NCI-H69 (cell line): Measurements from ENCODE around the gene MBP.

Source experiments
- DNase-seq: peaks from one replicate; lab custom pipeline; 2025; lab: John Stamatoyannopoulos, UW

MBP gene

GRCh38 chr18:77082316-77082955 lies 50.1 kb downstream of the MBP start:
- no peak for DNase-seq

DNA sequence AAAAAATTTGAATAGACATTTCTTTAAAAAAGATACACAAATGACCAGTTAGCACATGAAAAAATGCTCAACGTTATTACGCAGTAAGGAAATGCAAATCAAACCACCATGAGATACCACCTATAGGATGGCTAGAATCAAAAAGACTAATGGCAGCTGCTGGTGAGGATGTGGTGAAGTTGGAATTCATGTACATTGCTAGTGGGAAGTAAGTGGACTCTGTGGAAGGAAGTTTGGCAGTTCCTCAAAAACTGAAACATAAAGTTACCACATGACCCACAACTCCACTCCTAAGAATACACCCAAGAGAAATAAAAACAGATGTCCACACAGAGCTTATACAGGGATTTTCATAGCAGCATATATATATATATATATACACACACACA lies 51.2 kb downstream of the MBP start:
- DNase-seq: no peak

DNA sequence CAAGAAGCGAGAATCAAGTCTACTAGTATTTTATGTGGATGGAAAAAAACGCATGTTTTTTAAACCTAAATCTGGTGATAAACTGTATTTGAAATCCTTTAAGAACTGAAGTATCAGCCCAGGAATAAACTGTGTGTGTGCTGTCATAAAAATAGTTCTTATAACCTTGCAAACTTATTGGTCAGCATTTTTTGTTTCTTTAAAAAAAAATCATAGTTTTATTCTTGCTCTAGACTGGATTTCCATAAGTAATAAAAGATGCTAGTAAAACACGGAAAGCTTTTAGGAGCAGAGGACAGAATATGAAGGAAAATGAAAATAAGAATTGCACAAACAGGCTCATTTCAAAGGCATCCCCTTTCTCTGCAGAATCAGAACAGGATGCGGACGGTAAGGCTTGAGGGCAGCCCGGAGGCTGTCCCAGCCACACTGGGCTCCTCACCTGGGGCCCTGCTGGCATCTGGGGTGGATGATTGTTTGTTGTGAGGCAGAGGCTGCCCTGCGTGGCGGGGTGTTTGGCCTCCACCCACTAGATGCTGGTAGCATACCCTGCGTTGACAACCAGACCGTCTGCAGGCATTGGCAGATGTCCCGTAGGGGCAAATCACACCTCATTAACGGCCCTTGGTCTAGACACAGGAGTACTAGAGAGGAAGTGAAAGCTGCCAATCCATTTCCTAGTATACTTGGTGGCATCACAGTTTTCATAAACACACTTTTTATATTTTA lies 52.5 kb downstream of the MBP start:
- peak; percentile 60 for DNase-seq

- no peak for DNase-seq
Observed at GRCh38 chr18:77079088-77079487, 53.5 kb downstream of the MBP start.

GRCh38 chr18:77078690-77079070 lies 53.9 kb downstream of the MBP start:
- no peak for DNase-seq

- no peak for DNase-seq
Observed at GRCh38 chr18:77077941-77078689, 54.5 kb downstream of the MBP start.

DNA sequence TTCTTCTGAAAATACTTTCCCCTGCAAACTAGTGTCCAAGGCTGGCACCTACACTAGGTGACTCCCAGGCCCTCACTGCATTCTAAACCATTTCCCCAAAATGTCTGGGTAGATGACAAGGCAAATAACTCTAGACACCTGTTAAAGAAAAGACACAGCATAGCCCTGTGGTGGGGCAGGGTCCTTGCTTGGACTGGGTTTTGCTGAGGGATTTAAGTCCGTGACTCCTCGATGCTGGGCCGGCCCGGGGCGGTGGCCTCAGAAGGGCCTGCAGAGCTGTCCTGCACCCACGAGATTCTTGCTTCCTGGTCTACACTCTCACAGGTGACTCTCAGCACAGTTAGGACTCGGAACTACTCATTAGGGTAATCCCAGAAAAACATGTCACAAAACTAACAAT lies 55.2 kb downstream of the MBP start:
- DNase-seq: no peak

GRCh38 chr18:77076111-77076510 lies 56.5 kb downstream of the MBP start:
- no peak for DNase-seq

GRCh38 chr18:77074431-77074830 lies 58.2 kb downstream of the MBP start:
- no peak for DNase-seq

DNA sequence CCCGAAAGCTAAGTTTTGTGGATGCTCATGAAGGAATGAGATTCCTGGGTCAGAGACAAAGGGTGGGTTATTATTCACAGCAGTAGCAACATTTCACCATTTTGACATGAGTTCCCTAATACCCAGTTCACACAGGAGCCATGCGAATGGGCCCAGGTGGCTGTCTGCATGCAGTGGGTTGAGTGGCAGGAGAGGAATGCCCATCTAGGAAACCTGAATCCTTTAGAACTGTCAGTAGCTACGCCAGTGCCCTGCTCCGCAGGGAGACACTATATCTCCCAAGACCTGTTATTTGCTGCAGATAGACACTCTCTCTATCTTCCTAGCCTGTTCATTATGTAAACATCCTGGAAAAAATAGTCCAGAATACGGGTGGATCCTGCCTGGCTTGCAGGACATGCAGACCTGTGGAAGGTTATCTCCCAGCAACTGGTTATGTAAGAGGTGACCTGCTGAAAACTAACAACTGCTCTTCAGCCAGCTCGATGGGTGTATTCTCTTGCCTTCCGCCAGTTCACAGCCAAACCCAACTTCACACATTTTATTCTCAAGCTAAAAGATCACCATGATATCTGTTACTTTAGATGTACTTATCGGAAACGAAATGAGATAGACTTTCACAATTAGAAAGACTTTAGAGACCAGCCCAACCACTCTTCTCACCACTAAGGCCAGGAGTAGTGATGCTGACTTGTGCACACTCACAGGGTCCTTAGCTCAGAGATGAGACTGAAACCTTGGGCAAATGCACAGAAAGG lies 59.1 kb downstream of the MBP start:
- DNase-seq: no peak

DNA sequence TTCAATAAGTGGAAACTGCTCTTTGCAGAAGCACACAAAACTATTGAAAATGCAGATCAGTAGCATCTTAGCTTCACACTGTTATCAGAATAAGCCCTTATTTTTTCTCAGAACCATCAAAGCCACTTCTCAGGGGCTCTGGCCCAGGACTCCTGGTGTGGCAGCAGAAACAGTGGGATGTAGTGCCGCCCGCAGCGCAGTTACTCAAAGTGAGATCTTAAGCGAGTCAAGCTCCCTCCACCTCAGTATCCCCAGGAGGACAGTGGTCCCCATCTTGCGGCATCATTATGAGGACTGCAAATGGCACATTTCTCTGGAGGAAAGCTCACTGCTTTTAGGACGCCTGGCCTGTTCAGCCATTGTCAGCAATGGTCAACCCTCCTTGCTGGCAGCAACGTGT lies 60.0 kb downstream of the MBP start:
- no peak for DNase-seq

DNA sequence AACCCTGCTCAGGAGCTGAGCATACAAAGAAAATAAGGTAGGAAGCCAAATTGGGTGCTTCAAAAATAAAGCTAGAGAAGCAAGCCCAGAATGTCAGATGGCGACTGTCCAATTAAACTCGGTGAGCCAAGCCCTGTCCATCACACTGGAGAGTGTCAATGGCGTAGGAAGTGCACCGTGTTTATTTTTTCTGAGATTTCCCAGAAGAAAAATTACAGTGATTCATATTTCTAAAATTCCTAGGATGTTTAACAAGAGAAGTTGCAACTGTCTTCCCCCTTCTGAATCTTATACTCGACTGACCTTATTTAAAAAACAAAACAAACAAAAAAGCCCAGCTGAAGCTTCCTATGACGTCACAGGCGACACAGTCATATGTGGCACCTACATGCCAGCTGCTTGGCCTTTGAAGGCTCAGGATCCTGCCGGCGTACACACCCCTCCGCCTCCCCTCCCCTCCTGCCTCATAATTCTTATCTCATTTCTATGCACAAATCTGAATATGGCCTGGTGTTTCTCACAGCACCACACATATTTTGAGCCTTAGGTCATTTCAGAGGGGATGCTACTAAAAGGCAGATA lies 60.8 kb downstream of the MBP start:
- DNase-seq: peak; percentile 26

DNA sequence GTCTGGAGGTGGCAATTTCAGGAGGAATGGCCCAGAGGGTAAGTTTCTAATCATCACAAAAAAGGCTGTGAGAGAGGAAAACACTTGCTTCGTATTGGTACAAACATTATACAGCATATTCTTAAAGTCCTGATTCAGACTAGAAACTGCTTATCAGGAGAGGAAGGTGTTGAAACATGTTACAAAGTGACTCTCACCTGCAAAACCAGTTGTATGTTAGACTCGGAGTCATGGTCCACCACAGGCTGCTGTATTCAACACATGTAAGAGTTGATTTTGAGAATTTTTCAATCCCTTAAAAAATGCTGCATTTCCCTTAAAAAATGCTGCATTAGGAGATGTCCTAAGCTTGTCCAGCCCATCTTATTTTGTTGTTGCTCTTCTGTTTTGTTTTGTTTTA lies 61.5 kb downstream of the MBP start:
- no peak for DNase-seq

GRCh38 chr18:77070627-77071026 lies 62.0 kb downstream of the MBP start:
- no peak for DNase-seq

DNA sequence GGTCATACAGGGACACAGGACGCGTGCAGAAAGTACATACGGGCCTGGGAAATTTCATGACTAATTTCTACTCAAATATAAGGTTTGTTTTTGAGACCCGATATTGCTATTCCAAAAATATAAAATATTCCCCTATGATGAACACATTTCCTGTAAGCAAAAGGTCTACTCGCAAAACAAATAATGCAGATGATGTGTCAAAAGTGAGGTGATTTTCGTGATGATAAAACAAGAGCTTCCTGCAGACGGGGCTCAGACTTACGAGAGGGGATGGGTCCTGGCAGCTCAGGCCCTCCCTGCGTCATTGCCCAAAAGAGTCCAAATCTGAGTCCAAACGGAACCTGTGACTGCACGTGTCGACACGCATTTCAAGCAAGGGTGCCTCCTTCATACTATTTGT lies 62.7 kb downstream of the MBP start:
- DNase-seq: no peak

GRCh38 chr18:77069482-77069881 lies 63.1 kb downstream of the MBP start:
- DNase-seq: no peak

- DNase-seq: no peak
Observed at GRCh38 chr18:77068321-77069312, 64.0 kb downstream of the MBP start.

GRCh38 chr18:77067291-77068061 lies 65.1 kb downstream of the MBP start:
- no peak for DNase-seq

DNA sequence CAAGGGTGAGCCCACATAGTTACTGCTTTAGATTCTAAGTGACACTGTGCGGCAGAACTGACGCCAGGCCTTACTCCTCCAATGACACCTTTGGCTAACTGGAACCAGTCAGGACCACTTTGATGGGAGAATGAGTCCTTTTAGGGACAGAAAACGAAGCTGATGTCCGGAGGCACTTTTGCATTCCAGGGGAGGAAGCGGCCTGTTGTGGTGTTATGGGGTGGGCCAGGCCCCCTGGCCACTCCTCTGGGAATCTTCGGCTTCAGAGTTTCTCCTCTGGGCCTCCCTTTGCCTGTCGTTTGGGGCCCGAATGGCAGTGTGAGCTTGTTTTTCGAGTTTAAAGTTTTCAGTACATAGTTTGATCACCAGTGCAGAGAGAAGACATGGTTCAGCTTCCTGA lies 65.9 kb downstream of the MBP start:
- DNase-seq: no peak

GRCh38 chr18:77066101-77066500 lies 66.5 kb downstream of the MBP start:
- no peak for DNase-seq
